Trophoblast cell (in vitro differentiated cells and primary cell): ENCODE results near the gene CSMD2.

Experiments
- DNase-seq, 2 donors: peaks; one replicate each; pipeline ENCODE4 v3.0.0-alpha.2; 2016
- H2AFZ ChIP-seq: 2 replicates; pipeline ENCODE4 v1.6.1; 2013; ENCODE audit warnings: low read length, moderate library complexity, mild to moderate bottlenecking; ENCODE audit not compliant: insufficient read depth, poor library complexity
- H2AK5ac ChIP-seq: 2 replicates; pipeline ENCODE4 v1.6.1; 2013; ENCODE audit warnings: mild to moderate bottlenecking, low read length
- H2BK120ac ChIP-seq: 2 replicates; pipeline ENCODE4 v1.6.1; 2013; ENCODE audit warnings: low read length, mild to moderate bottlenecking, moderate library complexity; ENCODE audit not compliant: insufficient read depth, poor library complexity
- H2BK12ac ChIP-seq: 2 replicates; pipeline ENCODE4 v1.6.1; 2013; ENCODE audit warnings: mild to moderate bottlenecking, low read length, moderate library complexity
- H2BK5ac ChIP-seq: 2 replicates; pipeline ENCODE4 v1.6.1; 2013; ENCODE audit warnings: low read length, low read depth, moderate library complexity, mild to moderate bottlenecking; ENCODE audit not compliant: poor library complexity
- H3K14ac ChIP-seq: 2 replicates; pipeline ENCODE4 v1.6.1; 2013; ENCODE audit warnings: mild to moderate bottlenecking, low read length
- H3K18ac ChIP-seq: 2 replicates; pipeline ENCODE4 v1.6.1; 2013; ENCODE audit warnings: mild to moderate bottlenecking, low read length
- H3K23ac ChIP-seq: 2 replicates; pipeline ENCODE4 v1.6.1; 2013; ENCODE audit warnings: low read length
- H3K27ac ChIP-seq: 2 replicates; pipeline ENCODE4 v1.5.1; 2013; ENCODE audit warnings: low read depth, mild to moderate bottlenecking, inconsistent platforms, low read length, moderate library complexity
- H3K27me3 ChIP-seq: 2 replicates; pipeline ENCODE4 v1.6.1; 2013; ENCODE audit warnings: inconsistent platforms, mild to moderate bottlenecking, low read length, moderate library complexity; ENCODE audit not compliant: insufficient read depth
- H3K36me3 ChIP-seq, 2 experiments: 1 replicate in 1 of 2; 2 replicates in 1 of 2; pipeline ENCODE4 v1.6.1; 2013; ENCODE audit warnings: low read length in 2 of 2, mild to moderate bottlenecking in 2 of 2, moderate library complexity in 1 of 2; ENCODE audit not compliant: insufficient read depth in 2 of 2, control insufficient read depth in 1 of 2
- H3K4ac ChIP-seq: 2 replicates; pipeline ENCODE4 v1.6.1; 2013; ENCODE audit warnings: low read depth, mild to moderate bottlenecking, low read length, moderate library complexity
- H3K4me1 ChIP-seq, 2 experiments: 1 replicate in 1 of 2; 2 replicates in 1 of 2; pipeline ENCODE4 v1.6.1; 2013; ENCODE audit warnings: low read length in 2 of 2, mild to moderate bottlenecking in 2 of 2, moderate library complexity in 1 of 2; ENCODE audit not compliant: insufficient read depth in 2 of 2, control insufficient read depth in 1 of 2
- H3K4me2 ChIP-seq: 2 replicates; pipeline ENCODE4 v1.6.1; 2013; ENCODE audit warnings: inconsistent platforms, mild to moderate bottlenecking, low read length, moderate library complexity
- H3K4me3 ChIP-seq: 2 replicates; pipeline ENCODE4 v1.5.1; 2013; ENCODE audit warnings: mild to moderate bottlenecking, low read depth, low read length, inconsistent platforms
- H3K79me1 ChIP-seq: one replicate; pipeline ENCODE4 v1.6.1; 2013; ENCODE audit warnings: low read length
- H3K79me2 ChIP-seq: 2 replicates; pipeline ENCODE4 v1.6.1; 2013; ENCODE audit warnings: low read length, mild to moderate bottlenecking; ENCODE audit not compliant: control insufficient read depth, insufficient read depth, poor library complexity
- H3K9ac ChIP-seq: 2 replicates; pipeline ENCODE4 v1.6.1; 2013; ENCODE audit warnings: mild to moderate bottlenecking, low read length
- H3K9me3 ChIP-seq: 2 replicates; pipeline ENCODE4 v1.6.1; 2013; ENCODE audit warnings: low read depth, mild to moderate bottlenecking, control low read depth, inconsistent platforms, low read length; ENCODE audit not compliant: insufficient read depth
- H4K12ac ChIP-seq: 2 replicates; pipeline ENCODE4 v1.6.1; 2013; ENCODE audit warnings: low read depth, mild to moderate bottlenecking, low read length, moderate library complexity
- H4K8ac ChIP-seq: 2 replicates; pipeline ENCODE4 v1.6.1; 2013; ENCODE audit warnings: low read depth, mild to moderate bottlenecking, low read length, moderate library complexity
- H4K91ac ChIP-seq: one replicate; pipeline ENCODE4 v1.6.1; 2013; ENCODE audit warnings: low read depth, mild to moderate bottlenecking, low read length, moderate library complexity
- WGBS: extraction: QIAGEN DNeasy Blood & Tissue Kit; methylation state at CpG from one replicate; pipeline ENCODE4 v1.1.7; 2013; ENCODE audit warnings: missing lambda C conversion rate; ENCODE audit not compliant: insufficient read length, insufficient coverage; ENCODE audit errors: extremely low coverage; 5-methylcytosine and 5-hydroxymethylcytosine counted together

The CSMD2 gene

GRCh38 chr1:33982419-33982818 lies 182.6 kb downstream of the CSMD2 start:
- H3K4ac ChIP-seq, result no peak overlapping the region
- no peak overlapping the region for H3K27ac ChIP-seq
- WGBS, result no CpG with 5 or more reads among the region's 5 CpGs
- H3K18ac ChIP-seq, result no peak overlapping the region
- H3K4me2 ChIP-seq, result no peak overlapping the region
- no peak overlapping the region for H3K4me3 ChIP-seq
- H2BK12ac ChIP-seq, result no peak overlapping the region
- H2AK5ac ChIP-seq, result no peak overlapping the region
- H3K14ac ChIP-seq, result no peak overlapping the region
- H3K79me1 ChIP-seq, result no peaks in the 10 kb centered on the region
- no peaks in the 10 kb centered on the region for H3K4me1 ChIP-seq
- no peaks in the 10 kb centered on the region for H3K27me3 ChIP-seq
- H3K79me2 ChIP-seq, result no peaks in the 10 kb centered on the region
- no peak overlapping the region for H3K9ac ChIP-seq
- H3K36me3 ChIP-seq, result no peaks in the 10 kb centered on the region
- H4K8ac ChIP-seq, result no peak overlapping the region
- H4K12ac ChIP-seq, result no peak overlapping the region
- H3K9me3 ChIP-seq, result peaks cover 2% of the 10 kb centered on the region
- H2BK120ac ChIP-seq, result no peak overlapping the region
- no peak overlapping the region for H2BK5ac ChIP-seq
- H3K23ac ChIP-seq, result no peak overlapping the region
- no peak overlapping the region for H2AFZ ChIP-seq
- no peak overlapping the region for H4K91ac ChIP-seq
- no peak for DNase-seq

- no peak overlapping the region for H3K27ac ChIP-seq
- H4K8ac ChIP-seq, result no peak overlapping the region
- H3K4ac ChIP-seq, result no peak overlapping the region
- no peak overlapping the region for H3K9ac ChIP-seq
- H4K12ac ChIP-seq, result no peak overlapping the region
- no peak overlapping the region for H3K4me3 ChIP-seq
- DNase-seq, result no peak
- no peaks in the 10 kb centered on the region for H3K36me3 ChIP-seq
- no peak overlapping the region for H4K91ac ChIP-seq
- H3K79me1 ChIP-seq, result no peaks in the 10 kb centered on the region
- no peak overlapping the region for H2AK5ac ChIP-seq
- H2BK5ac ChIP-seq, result no peak overlapping the region
- H3K14ac ChIP-seq, result no peak overlapping the region
- H3K9me3 ChIP-seq, result peaks cover 2% of the 10 kb centered on the region
- no peaks in the 10 kb centered on the region for H3K4me1 ChIP-seq
- no peak overlapping the region for H3K23ac ChIP-seq
- H3K79me2 ChIP-seq, result no peaks in the 10 kb centered on the region
- H2BK120ac ChIP-seq, result no peak overlapping the region
- H2BK12ac ChIP-seq, result no peak overlapping the region
- no peak overlapping the region for H2AFZ ChIP-seq
- no peaks in the 10 kb centered on the region for H3K27me3 ChIP-seq
- H3K18ac ChIP-seq, result no peak overlapping the region
- no CpG with 5 or more reads among the region's 4 CpGs for WGBS
- H3K4me2 ChIP-seq, result no peak overlapping the region
Observed at GRCh38 chr1:33979341-33979740, 185.7 kb downstream of the CSMD2 start.

GRCh38 chr1:33975961-33976360 lies 189.1 kb downstream of the CSMD2 start:
- Histone ChIP-seq H3K27me3 (no peaks in the 10 kb centered on the region), H3K4me1 (no peaks in the 10 kb centered on the region), H2AFZ (no peak overlapping the region), H3K36me3 (no peaks in the 10 kb centered on the region), H4K12ac (no peak overlapping the region), H3K14ac (no peak overlapping the region), H3K79me2 (no peaks in the 10 kb centered on the region), H3K27ac (no peak overlapping the region), H2BK5ac (no peak overlapping the region), H4K91ac (no peak overlapping the region), H3K4me3 (no peak overlapping the region), H2AK5ac (no peak overlapping the region), H3K4ac (no peak overlapping the region), H3K23ac (no peak overlapping the region), H2BK120ac (no peak overlapping the region), H3K79me1 (no peaks in the 10 kb centered on the region), H2BK12ac (no peak overlapping the region), H3K4me2 (no peak overlapping the region), H3K18ac (no peak overlapping the region), H3K9me3 (peaks cover 2% of the 10 kb centered on the region), H3K9ac (no peak overlapping the region), H4K8ac (no peak overlapping the region)
- peak; percentile 67 to 73 for DNase-seq
- WGBS, result no CpG with 5 or more reads among the region's 3 CpGs

GRCh38 chr1:33973799-33974545 lies 191.1 kb downstream of the CSMD2 start:
- H3K36me3 ChIP-seq, result no peaks in the 10 kb centered on the region
- no peak overlapping the region for H3K23ac ChIP-seq
- H3K27ac ChIP-seq, result no peak overlapping the region
- no peaks in the 10 kb centered on the region for H3K27me3 ChIP-seq
- no peak overlapping the region for H2BK5ac ChIP-seq
- H3K9me3 ChIP-seq, result peaks cover 1% of the 10 kb centered on the region
- no peak overlapping the region for H3K4me3 ChIP-seq
- no peak overlapping the region for H3K4ac ChIP-seq
- no peak overlapping the region for H3K14ac ChIP-seq
- no peak overlapping the region for H2AFZ ChIP-seq
- no peak overlapping the region for H4K8ac ChIP-seq
- DNase-seq, result no peak
- H3K4me2 ChIP-seq, result no peak overlapping the region
- WGBS, result no CpG with 5 or more reads among the region's 8 CpGs
- no peak overlapping the region for H2BK120ac ChIP-seq
- H3K9ac ChIP-seq, result no peak overlapping the region
- H3K18ac ChIP-seq, result no peak overlapping the region
- H2AK5ac ChIP-seq, result no peak overlapping the region
- H2BK12ac ChIP-seq, result no peak overlapping the region
- no peak overlapping the region for H4K91ac ChIP-seq
- no peaks in the 10 kb centered on the region for H3K79me1 ChIP-seq
- H4K12ac ChIP-seq, result no peak overlapping the region
- no peaks in the 10 kb centered on the region for H3K4me1 ChIP-seq
- no peaks in the 10 kb centered on the region for H3K79me2 ChIP-seq
